HUES48 (cell line): ENCODE measurements around the gene CD24.

Experiments used
- H3K27ac ChIP-seq: one replicate; pipeline ENCODE4 v1.7.0; 2013; ENCODE audit warnings: low read depth, low read length, inconsistent platforms
- H3K27me3 ChIP-seq: 2 replicates; pipeline ENCODE4 v1.6.1; 2013; ENCODE audit warnings: mild to moderate bottlenecking, low read length; ENCODE audit not compliant: control insufficient read depth, insufficient read depth
- H3K36me3 ChIP-seq: 2 replicates; pipeline ENCODE4 v1.6.1; 2013; ENCODE audit warnings: low read length; ENCODE audit not compliant: control insufficient read depth, insufficient read depth
- H3K4me1 ChIP-seq: 2 replicates; pipeline ENCODE4 v1.6.1; 2013; ENCODE audit warnings: mild to moderate bottlenecking, low read length; ENCODE audit not compliant: control insufficient read depth, insufficient read depth
- H3K4me3 ChIP-seq: 2 replicates; pipeline ENCODE4 v1.5.1; 2013; ENCODE audit warnings: mild to moderate bottlenecking, low read depth, low read length
- H3K9ac ChIP-seq: 2 replicates; pipeline ENCODE4 v1.6.1; 2013; ENCODE audit warnings: mild to moderate bottlenecking, low read depth, low read length, moderate library complexity
- H3K9me3 ChIP-seq: 2 replicates; pipeline ENCODE4 v1.6.1; 2013; ENCODE audit warnings: low read length; ENCODE audit not compliant: control insufficient read depth, insufficient read depth

The CD24 gene

DNA sequence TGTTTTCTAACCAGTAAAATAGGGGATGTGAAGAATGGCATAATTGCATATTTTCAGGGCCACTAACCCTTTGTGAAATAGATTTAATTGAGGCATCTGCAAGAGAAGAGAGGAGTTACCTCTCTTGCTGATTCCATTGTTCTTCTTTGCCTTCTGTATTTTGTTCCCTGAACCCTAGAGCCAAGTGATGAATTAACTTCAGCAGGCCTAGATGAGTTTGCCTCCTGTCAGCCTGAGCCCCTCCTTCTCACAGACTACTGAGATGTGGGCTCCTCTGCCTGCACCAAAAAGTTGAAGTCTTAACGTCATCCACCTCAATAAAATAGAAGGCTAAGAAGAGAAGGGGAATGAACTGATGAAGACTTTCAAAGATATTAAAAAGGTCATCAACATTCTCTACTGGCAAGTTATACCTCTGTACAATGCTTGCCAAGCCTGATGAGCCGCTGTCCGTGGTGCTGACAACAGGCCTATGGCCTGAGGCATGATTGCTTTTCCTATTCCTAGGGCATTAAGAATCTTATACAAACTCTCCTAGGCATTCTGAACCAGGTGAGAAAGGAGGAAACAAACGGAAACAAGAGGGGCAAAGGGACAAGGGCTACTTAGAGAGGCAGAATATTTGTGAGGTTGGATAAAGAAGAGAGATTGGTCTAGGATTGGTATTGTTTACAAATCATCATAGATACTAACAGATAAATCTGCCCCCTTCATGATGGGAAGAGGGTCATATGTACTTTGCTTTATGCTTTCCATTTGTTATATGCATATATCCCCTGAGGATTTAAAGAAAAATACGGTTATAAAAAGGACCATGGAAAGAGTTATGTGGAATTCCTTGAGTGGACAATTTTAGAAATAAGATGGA lies 46.8 kb downstream of the CD24 start:
- H3K4me1 ChIP-seq, result peaks cover 21% of the 10 kb centered on the region
- H3K4me3 ChIP-seq, result no peak overlapping the region
- H3K27me3 ChIP-seq, result no peaks in the 10 kb centered on the region
- no peak overlapping the region for H3K9ac ChIP-seq
- H3K36me3 ChIP-seq, result no peaks in the 10 kb centered on the region
- peak overlapping the region; percentile 21 for H3K27ac ChIP-seq
- H3K9me3 ChIP-seq, result no peaks in the 10 kb centered on the region

DNA sequence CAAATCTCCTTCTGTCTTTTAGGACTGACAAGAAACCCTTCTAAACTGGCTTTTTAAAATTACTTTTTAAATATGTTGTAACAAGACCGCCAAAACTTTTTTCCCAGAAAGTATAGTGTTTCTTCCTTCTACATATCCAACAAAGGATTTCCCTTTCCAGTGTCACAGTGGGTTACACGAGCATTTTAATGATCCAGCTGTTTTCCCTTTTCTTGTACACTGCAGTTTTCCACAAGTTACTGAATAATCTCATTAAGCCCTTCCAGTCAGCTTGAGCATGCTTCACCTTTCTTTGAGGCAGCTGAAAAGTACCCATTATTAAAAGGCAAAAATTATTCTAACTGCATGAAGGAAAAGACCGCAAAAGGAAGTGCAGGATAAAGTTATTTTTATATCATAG lies 48.6 kb downstream of the CD24 start:
- Histone ChIP-seq H3K27ac (peak overlapping the region; percentile 7), H3K4me3 (no peak overlapping the region), H3K36me3 (no peaks in the 10 kb centered on the region), H3K27me3 (no peaks in the 10 kb centered on the region), H3K9ac (no peak overlapping the region), H3K4me1 (peaks cover 21% of the 10 kb centered on the region), H3K9me3 (no peaks in the 10 kb centered on the region)

DNA sequence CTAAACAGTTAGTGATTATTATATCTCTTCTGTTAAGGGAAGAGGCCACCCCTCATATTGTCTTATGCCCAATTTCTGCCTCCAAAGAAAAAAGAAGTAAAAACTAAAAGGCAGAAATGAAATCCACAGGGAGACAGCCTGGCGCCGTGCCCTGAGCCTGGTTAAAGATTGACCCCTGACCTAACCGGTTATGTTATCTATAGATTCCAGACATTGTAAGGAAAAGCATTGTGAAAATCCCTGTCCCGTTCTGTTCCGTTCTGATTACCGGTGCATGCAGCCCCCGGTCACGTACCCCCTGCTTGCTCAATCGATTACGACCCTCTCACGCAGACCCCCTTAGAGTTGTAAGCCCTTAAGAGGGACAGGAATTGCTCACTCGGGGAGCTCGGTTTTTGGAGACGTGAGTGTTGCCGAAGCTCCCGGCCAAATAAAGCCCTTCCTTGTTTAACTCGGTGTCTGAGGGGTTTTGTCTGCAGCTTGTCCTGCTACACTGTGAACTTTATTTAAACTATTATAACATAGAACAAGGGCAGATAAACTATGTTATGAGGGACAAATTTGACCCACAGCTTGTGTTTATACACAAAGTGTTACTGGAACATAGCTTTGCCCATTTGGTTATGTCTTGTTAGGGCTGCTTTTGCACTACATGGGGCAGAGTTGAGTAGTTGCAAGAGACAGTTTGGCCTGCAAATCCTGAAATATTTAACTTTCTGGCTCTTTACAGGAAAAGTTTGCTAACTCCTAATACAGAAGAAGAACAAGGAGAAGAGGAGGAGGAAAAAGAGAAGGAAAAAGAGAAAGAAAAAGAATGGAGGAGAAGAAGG lies 49.6 kb downstream of the CD24 start:
- no peak overlapping the region for H3K9ac ChIP-seq
- H3K4me1 ChIP-seq, result peaks cover 21% of the 10 kb centered on the region
- H3K4me3 ChIP-seq, result no peak overlapping the region
- H3K36me3 ChIP-seq, result no peaks in the 10 kb centered on the region
- no peaks in the 10 kb centered on the region for H3K9me3 ChIP-seq
- no peaks in the 10 kb centered on the region for H3K27me3 ChIP-seq
- peak overlapping the region; percentile 56 for H3K27ac ChIP-seq

DNA sequence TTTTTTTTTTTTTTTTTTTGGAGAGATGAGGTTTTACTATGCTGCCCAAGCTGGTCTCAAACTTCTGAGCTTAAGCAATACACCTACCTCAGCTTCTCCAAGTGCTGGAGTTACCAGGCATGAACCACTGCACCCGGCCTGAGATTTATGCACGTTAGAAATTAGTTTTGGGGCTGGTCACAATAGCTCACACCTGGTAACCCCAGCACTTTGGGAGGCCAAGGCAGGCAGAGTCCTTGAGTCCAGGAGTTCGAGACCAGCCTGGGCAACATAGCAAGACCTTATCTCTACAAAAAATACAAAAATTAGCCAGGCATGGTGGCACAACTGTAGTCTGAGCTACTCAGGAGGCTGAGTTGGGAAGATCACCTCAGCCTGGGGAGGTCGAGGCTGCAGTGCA lies 51.9 kb downstream of the CD24 start:
- H3K4me1 ChIP-seq, result peaks cover 15% of the 10 kb centered on the region

More for the DNA sequence above, 51.9 kb downstream of the CD24 start:
- Histone ChIP-seq H3K27ac (no peak overlapping the region), H3K9me3 (no peaks in the 10 kb centered on the region), H3K9ac (no peak overlapping the region), H3K4me3 (no peak overlapping the region), H3K27me3 (no peaks in the 10 kb centered on the region), H3K36me3 (no peaks in the 10 kb centered on the region)
